SK-N-SH (cell line): Measurements from ENCODE around the gene CDC14B.

Source experiments
- EZH2phosphoT487 ChIP-seq: fragments of 200-600 bp; sonication (generic); IDR thresholded peaks from 2 replicates; pipeline ENCODE4 v1.6.1; 2017; ENCODE audit warnings: low read depth, mixed run types, mild to moderate bottlenecking, antibody characterized with exemption, moderate library complexity, borderline replicate concordance
- GATA2 ChIP-seq: sonication (generic); formaldehyde crosslinking; IDR thresholded peaks from 2 replicates; pipeline ENCODE4 v1.5.0; 2020; ENCODE audit warnings: mild to moderate bottlenecking, missing genetic modification reagents
- JUND ChIP-seq: IDR thresholded peaks from 2 replicates; pipeline ENCODE4 v1.4.0; 2012
- MXI1 ChIP-seq: IDR thresholded peaks from 2 replicates; pipeline ENCODE4 v1.6.1; 2012; ENCODE audit warnings: mild to moderate bottlenecking, low read depth, low read length, improper control_type of control experiment
- RAD21 ChIP-seq: IDR thresholded peaks from 2 replicates; pipeline ENCODE4 v1.6.1; 2012; ENCODE audit warnings: mild to moderate bottlenecking, low read length
- RFX5 ChIP-seq: IDR thresholded peaks from 2 replicates; pipeline ENCODE4 v1.6.1; 2012; ENCODE audit warnings: mild to moderate bottlenecking, improper control_type of control experiment, low read length
- SMC3 ChIP-seq: IDR thresholded peaks from 2 replicates; pipeline ENCODE4 v1.6.1; 2012; ENCODE audit warnings: low read depth, low read length, improper control_type of control experiment
- TAF1 ChIP-seq: IDR thresholded peaks from 2 replicates; pipeline ENCODE4 v1.6.1; 2012; ENCODE audit warnings: low read depth, mild to moderate bottlenecking, low read length, moderate library complexity, borderline replicate concordance
- YY1 ChIP-seq: IDR thresholded peaks from 2 replicates; pipeline ENCODE4 v1.4.0; 2012; ENCODE audit warnings: low read depth, mild to moderate bottlenecking
- TF ChIP-seq, protein P1 (sequence below): fragments of 200-600 bp; sonication (generic); IDR thresholded peaks from 2 replicates; pipeline ENCODE4 v1.6.1; 2017; ENCODE audit warnings: antibody characterized with exemption, mild to moderate bottlenecking, moderate library complexity
- TF ChIP-seq, protein P2 (sequence below): IDR thresholded peaks from 2 replicates; pipeline ENCODE4 v1.4.0; 2012; ENCODE audit warnings: low read depth, borderline replicate concordance
- TF ChIP-seq, protein P3 (sequence below): IDR thresholded peaks from 2 replicates; pipeline ENCODE4 v1.4.0; 2012; ENCODE audit warnings: low read depth
- TF ChIP-seq, protein P4 (sequence below): IDR thresholded peaks from 2 replicates; pipeline ENCODE4 v1.6.1; 2012; ENCODE audit warnings: mild to moderate bottlenecking, low read depth, low read length, moderate library complexity

DNA sequence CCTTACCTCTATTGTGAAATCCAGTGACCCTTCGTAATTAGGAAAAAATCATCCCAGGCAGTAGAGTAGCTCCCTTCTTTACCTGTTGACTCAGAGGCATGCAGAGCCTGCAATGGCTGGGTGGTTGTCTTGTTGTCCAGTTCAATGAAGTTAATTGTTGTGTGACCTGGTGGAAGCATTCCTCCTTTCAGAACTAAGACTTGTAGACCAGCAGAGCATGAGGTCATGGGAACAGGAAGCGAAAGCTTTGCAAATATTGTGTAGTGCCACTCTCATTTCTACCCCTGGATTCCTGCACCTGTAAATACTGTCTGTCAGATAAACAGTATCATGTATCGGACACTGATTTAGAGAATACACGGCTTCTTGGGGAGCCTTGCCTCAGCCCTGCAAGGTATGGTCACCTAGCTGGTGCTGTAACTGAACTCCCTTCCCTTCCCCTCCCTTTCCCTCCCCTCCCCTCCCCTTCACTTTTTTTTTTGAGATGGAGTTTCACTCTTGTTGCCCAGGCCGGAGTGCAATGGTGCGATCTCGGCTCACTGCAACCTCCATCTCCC, 41.1 kb upstream of the CDC14B start:
- TF ChIP-seq SMC3 (no peak), RAD21 (no peak), RFX5 (no peak), YY1 (no peak), EZH2phosphoT487 (no peak), MXI1 (no peak), GATA2 (CRISPR knock-in tag) (no peak), TAF1 (no peak), JUND (no peak)
- TF ChIP-seq, protein P1, sequence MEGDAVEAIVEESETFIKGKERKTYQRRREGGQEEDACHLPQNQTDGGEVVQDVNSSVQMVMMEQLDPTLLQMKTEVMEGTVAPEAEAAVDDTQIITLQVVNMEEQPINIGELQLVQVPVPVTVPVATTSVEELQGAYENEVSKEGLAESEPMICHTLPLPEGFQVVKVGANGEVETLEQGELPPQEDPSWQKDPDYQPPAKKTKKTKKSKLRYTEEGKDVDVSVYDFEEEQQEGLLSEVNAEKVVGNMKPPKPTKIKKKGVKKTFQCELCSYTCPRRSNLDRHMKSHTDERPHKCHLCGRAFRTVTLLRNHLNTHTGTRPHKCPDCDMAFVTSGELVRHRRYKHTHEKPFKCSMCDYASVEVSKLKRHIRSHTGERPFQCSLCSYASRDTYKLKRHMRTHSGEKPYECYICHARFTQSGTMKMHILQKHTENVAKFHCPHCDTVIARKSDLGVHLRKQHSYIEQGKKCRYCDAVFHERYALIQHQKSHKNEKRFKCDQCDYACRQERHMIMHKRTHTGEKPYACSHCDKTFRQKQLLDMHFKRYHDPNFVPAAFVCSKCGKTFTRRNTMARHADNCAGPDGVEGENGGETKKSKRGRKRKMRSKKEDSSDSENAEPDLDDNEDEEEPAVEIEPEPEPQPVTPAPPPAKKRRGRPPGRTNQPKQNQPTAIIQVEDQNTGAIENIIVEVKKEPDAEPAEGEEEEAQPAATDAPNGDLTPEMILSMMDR = no peak
- TF ChIP-seq, protein P2, sequence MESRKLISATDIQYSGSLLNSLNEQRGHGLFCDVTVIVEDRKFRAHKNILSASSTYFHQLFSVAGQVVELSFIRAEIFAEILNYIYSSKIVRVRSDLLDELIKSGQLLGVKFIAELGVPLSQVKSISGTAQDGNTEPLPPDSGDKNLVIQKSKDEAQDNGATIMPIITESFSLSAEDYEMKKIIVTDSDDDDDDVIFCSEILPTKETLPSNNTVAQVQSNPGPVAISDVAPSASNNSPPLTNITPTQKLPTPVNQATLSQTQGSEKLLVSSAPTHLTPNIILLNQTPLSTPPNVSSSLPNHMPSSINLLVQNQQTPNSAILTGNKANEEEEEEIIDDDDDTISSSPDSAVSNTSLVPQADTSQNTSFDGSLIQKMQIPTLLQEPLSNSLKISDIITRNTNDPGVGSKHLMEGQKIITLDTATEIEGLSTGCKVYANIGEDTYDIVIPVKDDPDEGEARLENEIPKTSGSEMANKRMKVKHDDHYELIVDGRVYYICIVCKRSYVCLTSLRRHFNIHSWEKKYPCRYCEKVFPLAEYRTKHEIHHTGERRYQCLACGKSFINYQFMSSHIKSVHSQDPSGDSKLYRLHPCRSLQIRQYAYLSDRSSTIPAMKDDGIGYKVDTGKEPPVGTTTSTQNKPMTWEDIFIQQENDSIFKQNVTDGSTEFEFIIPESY = no peak
- TF ChIP-seq, protein P3, sequence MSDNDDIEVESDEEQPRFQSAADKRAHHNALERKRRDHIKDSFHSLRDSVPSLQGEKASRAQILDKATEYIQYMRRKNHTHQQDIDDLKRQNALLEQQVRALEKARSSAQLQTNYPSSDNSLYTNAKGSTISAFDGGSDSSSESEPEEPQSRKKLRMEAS = no peak
- TF ChIP-seq, protein P4, sequence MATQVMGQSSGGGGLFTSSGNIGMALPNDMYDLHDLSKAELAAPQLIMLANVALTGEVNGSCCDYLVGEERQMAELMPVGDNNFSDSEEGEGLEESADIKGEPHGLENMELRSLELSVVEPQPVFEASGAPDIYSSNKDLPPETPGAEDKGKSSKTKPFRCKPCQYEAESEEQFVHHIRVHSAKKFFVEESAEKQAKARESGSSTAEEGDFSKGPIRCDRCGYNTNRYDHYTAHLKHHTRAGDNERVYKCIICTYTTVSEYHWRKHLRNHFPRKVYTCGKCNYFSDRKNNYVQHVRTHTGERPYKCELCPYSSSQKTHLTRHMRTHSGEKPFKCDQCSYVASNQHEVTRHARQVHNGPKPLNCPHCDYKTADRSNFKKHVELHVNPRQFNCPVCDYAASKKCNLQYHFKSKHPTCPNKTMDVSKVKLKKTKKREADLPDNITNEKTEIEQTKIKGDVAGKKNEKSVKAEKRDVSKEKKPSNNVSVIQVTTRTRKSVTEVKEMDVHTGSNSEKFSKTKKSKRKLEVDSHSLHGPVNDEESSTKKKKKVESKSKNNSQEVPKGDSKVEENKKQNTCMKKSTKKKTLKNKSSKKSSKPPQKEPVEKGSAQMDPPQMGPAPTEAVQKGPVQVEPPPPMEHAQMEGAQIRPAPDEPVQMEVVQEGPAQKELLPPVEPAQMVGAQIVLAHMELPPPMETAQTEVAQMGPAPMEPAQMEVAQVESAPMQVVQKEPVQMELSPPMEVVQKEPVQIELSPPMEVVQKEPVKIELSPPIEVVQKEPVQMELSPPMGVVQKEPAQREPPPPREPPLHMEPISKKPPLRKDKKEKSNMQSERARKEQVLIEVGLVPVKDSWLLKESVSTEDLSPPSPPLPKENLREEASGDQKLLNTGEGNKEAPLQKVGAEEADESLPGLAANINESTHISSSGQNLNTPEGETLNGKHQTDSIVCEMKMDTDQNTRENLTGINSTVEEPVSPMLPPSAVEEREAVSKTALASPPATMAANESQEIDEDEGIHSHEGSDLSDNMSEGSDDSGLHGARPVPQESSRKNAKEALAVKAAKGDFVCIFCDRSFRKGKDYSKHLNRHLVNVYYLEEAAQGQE = no peak
